ENCODE data around the gene DUS2.
"Not testable (repeated sequence)": the region's sequence is repeated elsewhere in the genome, so short reads cannot be mapped to it uniquely, and the experiment has no call there.

Gene DUS2

DNA sequence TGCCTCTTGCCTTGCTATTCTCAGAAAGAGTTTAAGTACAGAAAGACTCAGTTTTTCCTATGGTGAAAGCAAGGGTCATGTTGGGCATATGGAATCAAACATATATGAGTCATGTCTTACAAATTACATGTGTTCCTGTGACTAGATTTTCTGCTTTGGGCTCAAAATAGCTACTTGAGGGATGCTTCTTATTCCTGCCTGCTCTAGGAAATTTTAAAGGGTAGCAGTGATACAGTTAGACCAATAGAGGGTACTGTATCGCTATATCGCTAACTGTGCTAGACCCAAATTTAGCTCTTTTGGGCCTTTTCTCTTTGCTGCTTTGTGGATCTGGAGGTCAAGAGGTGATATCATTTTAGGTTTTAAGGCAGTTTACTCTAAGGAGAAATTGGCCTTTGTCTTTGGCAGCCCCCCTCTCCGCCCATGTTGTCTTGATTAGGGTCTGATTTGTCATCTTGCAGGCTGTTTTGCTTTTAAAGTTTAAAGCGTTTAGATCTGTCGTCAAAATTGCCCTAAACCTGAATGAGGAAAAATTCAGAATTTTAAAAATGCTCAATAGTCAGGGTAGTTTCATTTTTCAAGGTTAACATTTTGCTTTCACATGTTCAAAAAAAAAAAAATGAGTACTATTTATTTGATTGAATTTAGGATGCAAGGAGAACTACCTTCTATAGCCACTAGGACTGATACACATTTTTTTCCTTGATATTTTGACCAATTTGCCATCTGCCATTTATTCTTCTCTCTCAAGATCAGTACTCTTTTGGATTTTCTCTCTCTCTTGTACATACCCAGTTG is 70.9 kb downstream of the DUS2 start:
- DNase-seq = peak; percentile 49

DNA sequence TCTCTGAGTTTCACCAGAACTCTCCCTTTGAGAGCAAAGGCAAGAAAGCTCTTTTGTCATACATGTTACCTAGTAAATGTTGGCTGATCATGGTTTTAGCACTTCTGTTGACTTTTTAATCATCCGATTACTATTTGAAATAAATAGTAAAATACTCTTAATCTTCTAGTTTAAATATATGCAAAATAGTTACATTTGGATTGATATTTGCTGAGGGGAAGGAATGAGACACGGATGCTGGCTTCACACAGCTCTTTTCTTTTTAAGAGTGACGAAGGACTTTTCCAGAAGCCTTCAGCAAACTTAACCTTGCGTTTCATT is 71.5 kb downstream of the DUS2 start:
- no peak for DNase-seq

DNA sequence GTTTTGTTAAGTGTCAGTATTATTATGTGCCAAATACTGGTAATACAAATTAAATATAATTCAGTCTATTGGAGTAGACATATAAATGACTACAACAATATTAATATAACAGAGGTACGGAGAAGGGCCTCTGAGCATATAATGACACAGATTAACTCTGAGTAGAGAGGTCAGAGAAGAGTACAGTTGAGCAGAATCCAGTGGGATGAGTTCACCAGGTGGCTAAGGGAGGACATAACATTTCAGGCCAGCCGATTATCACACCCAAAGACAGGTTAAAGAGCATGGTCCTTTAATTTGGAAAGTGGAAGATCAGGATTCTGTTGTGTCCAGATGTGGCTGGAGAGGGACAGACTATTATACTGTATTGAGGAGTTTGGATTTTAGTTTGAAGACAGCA is 73.4 kb downstream of the DUS2 start:
- DNase-seq = no peak

DNA sequence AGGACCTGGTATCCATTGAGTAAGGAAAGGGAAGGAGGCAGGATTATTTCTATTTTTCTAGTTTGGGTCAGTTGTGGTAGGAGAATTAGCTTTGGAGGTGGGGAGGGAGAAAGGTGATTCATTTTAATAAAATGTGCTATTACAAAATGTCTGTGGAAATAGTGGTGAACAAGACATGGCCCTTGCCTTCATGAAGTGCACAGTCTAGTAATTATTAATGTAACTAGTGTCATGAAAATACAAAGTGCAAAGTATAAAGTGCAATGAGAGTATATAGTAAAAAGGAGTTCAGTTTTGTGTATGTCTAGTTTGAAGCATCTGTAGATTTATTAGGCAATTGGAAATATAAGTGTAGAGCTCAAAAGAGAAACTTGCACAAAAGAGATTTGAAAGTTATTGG is 74.0 kb downstream of the DUS2 start:
- no peak for DNase-seq

DNA sequence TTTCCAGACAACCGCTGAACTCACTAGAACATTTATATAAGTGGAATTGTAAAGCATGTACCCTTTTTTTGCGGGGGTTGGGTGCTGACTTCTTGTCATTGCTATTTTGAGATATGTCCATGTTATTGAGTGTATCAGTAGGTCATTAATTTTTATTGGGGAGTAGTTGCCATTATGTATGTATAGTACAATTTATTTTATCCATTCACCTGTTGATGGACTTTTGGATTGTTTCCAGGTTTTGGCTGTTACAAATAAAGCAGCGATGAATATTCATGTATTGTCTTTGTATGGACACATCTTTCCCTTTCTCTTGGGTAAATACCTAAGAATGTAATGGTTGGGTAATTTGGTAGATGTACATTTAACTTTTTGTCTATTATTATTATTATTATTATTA is 74.8 kb downstream of the DUS2 start:
- DNase-seq = no peak

DNA sequence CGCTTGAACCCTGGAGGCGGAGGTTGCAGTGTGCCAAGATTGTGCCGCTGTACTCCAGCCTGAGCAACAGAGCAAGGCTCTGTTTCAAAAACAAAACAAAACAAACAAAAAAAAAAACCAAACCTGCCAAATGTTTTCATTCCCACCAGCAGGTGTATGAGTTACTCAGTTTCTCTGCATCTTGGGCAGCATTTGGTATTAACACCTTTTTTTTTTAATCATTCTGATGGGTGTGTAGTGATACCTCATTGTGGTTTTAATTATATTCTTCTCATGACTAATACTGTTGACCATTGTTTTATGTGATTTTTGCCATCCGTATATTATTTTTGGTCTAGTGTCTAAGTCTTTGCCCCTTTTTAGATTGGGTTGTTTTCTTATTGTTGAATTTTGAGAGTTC is 77.4 kb downstream of the DUS2 start:
- DNase-seq = peak; percentile 39

DNA sequence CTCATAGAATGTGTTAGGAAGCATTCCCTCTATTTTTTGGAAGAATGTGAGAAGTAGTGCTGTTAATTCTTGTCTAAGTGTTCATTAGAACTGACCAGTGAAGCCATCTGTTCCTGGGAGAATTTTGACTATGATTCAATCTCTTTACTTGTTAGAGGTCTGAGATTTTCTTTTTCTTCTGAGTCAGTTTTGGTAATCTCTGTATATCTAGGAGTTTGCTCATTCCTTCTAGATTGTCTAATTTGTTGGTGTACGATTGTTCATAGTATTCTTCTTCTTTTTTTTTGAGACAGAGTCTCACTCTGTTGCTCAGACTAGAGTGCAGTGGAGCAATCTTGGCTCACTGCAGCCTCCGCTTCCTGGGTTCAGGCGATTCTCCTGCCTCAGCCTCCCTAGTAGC is 82.5 kb downstream of the DUS2 start:
- DNase-seq = no peak

DNA sequence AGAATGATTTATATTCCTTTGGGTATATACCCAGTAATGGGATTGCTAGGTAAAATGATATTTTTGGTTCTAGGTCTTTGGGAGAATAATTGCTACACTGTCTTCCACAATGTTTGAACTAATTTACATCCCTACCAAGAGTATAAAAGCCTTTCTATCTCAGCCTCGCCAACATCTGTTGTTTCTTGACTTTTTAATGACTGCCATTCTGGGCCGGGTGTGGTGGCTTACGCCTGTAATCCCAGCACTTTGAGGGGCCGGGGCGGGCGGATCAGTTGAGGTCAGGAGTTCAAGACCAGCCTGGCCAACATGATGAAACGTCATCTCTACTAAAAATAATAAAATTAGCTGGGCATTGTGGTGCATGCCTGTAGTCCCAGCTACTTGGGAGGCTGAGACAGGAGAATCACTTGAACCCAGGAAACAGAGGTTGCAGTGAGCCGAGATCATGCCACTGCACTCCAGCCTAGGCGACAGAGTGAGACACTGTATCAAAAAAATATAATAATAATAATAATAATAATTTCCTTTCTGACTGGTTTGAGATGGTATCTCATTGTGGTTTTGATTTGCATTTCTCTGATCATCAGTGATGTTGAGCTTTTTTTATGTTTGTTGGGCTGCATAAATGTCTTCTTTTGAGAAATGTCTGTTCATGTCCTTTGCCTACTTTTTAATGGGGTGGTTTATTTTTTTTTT is 84.3 kb downstream of the DUS2 start:
- peak; percentile 38 for DNase-seq

DNA sequence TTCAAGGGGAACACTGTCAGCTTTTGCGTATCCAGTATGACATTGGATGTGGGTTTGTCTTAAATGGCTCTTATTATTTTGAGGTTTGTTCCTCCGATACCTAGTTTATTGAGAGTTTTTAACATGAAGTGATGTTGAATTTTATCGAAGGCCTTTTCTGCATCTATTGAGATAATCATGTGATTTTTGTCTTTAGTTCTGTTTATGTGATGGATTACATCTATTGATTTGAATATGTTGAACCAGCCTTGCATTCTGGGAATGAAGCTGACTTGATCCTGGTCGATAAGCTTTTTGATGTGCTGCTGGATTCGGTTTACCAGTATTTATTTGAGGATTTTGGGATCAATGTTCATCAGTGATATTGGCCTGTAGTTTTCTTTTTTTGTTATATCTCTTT is 86.1 kb downstream of the DUS2 start:
- not testable (repeated sequence) for DNase-seq

DNA sequence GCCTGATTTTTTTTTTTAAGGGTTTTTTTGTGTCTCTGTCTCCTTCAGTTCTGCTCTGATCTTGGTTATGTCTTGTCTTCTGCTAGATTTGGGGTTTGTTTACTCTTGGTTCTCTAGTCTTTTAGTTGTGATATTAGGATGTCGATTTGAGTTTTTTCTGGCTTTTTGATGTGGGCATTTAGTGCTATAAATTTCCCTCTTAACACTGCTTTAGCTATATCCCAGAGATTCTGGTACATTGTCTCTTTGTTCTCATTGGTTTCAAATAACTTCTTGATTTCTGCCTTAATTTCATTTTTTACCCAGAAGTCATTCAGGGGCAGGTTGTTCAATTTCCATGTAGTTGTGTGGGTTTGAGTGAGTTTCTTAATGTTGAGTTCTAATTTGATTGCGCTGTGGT is 87.5 kb downstream of the DUS2 start:
- not testable (repeated sequence) for DNase-seq

DNA sequence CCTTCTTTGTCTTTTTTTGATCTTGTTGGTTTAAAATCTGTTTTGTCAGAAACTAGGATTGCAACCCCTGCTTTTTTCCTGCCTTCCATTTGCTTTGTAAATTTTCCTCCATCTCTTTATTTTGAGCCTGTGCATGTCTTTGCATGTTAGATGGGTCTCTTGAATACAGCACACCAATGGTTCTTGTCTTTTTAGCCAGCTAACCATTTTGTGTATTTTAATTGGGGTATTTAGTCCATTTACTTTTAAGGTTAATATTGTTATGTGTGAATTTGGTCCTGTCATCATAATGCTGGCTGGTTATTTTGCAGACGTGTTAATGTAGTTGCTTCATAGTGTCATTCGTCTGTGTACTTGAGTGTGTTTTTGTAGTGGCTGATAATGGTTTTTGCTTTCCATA is 88.3 kb downstream of the DUS2 start:
- no peak for DNase-seq

DNA sequence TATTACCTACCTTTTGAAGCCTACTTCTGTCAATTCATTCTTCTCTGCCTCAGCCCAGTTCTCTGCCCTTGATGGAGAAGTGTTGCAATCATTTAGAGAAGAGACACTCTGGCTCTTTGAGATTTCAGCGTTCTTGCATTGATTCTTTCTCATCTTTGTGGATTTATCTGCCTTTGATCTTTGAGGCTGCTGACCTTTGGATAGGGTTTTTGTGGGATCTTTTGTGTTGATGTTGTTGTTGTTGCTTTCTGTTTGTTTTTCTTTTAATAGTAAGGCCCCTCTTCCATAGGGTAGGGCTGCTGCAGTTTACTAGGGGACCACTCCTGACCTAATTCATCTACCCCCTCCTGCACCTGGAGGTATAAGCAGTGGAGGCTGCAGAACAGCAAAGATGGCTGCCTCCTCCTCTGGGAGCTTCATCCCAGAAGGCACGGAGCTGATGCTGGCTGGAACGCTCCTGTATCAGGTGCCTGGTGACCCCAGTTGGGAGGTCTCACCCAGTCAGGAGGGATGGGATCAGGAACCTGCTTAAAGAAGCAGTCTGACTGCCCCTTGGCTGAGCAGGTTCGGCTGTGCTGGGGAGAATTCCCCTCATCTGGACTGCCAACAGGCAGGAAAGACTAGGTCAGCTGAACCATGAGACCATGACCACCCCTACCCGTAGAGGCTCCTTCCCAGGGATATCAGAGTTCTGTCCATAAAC is 90.1 kb downstream of the DUS2 start:
- DNase-seq = no peak

DNA sequence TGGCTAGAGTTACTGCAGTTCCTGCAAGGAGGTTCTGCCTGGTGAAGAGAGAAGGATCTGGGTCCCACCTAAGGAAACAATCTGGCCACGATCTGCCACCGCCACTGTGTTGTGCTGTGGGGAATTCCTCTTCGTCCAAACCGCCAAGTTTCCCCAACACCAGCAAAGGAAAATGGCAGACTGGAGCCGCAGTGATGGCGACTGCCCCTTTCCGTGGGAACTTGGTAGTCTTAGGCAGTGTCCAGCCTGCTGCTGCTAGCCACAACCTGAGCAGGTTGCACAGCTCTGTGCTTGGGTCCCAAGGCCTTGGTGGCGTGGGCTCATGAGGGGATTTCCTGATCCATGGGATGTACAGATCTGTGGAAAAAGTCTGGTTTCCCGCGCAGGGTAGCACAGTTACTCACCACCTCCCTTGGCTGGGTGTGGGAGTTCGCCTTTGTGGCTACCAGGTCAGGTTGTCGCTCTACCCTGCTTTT is 90.7 kb downstream of the DUS2 start:
- DNase-seq = no peak

DNA sequence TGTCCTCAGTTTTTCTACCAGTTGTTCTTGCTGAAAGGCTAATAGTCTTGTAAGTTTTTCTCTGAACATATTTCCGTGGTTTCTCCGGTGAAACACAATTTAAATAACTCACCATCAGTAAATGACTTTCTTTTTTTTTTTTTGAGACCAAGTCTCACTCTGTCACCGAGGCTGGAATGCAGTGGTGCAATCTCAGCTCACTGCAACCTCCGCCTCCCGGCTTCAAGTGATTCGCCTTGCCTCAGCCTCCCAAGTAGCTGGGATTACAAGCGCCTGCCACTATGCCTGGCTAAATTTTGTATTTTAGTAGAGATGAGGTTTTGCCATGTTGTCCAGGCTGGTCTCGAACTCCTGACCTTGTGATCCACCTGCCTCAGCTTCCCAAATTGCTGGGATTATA is 91.9 kb downstream of the DUS2 start:
- not testable (repeated sequence) for DNase-seq

DNA sequence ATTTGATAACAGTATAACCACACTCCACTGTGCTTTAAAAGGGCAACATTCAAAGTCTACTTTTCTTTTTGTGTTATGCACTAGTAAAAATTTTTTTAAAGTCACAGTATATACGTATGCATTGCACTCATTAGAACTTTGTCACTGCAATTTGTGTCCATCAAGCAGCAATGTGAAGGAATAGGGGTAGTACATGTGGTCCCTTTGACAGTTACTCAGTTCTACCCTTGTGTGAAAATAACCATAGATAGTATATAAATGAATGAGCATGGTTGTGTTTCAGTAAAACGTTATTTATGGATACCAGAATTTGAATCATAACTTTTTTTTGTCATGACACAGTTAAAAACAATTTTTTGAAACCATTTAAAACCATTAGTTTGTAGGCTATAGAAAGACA is 92.8 kb downstream of the DUS2 start:
- no peak for DNase-seq

DNA sequence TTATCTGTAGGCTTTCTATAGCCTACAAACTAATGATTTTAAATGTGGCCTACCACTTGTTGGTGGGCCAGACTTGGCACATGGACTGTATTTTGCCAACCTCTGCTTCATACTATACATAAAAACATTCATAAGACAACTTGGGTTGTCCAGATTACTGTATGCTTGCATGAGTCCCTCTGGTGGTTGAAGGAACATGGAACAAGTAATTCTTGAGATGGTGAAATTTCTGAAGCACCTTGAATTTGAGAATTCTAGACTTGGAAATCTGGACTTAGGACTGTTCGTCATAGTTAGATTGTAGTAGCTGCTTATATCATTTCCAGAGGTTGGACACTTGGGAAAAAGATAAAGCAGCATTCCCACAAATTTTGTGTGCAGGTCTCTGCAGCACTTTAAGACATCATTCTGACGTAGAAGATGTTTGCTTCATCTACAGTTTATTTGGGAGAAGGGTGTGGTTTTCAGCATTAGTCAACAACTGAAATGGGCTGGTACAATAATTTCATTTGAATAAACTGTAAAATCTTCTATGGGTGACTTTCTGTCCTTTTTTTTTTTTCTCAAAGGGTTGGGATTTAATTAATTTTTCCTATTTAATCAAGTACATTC is 93.3 kb downstream of the DUS2 start:
- peak; percentile 44 for DNase-seq

DNA sequence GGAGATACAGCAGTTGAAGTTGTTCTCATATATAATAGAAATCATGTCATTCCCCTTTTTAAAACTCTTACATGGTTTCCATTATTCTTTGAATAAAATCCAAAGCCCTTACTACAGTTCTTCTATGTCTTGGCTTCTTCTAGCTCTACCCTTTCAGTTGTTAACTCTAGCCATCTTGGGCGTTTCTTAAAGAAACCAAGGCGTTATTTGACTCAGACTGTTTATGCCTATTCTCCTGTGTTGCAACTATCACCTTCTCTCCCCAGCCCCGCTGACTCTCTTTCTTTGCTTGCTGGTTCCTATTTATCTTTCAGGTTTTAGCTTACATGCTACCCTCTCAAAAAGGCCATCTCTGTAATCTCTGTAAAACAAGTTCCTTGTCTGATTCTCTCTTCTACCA is 94.8 kb downstream of the DUS2 start:
- peak; percentile 16 for DNase-seq

DNA sequence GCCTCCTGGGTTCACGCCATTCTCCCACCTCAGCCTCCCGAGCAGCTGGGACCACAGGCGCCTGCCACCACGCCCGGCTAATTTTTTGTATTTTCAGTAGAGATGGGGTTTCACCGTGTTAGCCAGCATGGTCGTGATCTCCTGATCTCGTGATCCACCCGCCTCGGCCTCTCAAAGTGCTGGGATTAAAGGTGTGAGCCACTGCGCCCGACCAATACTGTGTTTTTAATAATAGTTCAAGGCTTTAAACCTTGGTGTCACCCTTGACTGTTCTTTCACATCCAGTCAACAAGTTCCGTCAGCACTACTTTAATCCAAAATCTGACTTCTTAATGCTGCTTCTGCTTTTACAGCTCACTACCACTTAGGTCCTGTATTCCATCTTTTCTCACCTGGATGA is 95.9 kb downstream of the DUS2 start:
- DNase-seq = not testable (repeated sequence)

DNA sequence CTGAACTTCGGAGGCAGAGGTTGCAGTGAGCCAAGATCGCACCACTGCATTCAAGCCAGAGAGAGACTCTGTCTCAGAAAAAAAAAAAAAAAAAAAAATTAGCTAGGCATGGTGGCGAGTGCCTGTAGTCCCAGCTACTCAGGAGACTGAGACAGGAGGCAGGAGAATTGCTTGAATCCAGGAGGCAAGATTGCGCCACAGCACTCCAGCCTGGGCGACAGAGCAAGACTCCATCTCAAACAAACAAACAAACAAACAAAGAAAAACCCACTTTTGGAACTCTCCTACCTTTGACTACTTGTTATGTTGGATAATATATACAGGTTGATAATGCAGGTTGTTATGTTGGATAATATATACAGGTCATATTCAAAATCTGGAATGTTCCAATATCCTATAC is 97.4 kb downstream of the DUS2 start:
- not testable (repeated sequence) for DNase-seq

DNA sequence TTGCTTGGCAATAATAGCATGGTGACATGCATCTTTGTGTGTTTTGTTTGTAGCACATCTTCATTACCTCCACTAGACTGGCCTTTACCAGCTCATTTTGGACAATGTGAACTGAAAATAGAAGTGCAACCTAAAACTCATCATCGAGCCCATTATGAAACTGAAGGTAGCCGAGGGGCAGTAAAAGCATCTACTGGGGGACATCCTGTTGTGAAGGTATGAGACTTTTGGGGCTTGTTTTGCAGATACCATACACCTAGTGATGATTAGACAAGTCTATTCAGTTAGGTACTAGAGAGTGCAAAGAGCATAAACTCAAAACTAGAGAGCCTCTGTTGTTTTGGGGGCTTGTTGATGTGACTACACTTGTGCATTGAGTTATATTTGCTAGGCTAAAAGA is 103.3 kb downstream of the DUS2 start:
- DNase-seq = no peak

DNA sequence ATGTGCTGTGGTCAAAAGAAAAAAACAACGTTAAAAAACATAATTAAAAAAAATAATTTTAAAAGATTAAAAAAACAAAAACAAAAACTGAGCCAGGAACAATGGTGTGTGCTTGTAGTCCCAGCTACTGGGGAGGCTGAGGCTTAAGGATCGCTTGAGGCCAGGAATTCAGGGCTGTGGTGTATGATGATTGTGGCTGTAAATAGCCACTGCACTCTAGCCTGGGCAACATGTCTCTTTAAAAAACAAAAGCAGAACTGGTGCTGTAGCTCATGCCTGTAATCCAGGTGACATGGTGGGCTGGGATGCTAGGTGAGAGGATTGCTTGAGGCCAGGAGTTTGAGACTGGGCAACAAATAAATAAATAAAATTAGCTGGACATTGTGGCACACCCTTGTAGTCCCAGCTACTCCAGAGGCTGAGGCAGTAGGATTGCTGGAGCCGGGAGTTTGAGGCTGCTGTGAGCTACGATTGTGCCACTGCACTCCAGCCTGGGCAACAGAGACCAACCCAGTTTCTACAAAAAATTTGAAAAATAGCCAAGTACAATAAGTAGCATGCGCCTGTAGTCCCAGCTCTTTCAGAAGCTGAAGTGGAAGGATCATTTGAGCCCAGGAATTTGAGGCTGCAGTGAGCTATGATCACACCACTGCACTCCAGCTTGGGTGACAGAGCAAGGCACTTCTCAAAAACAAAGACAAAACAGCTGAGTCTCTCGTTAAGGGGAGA is 105.7 kb downstream of the DUS2 start:
- DNase-seq = no peak
